KMS-11 (cell line): ENCODE data around the gene KLHDC7B.
"Not testable (repeated sequence)": the region's sequence is repeated elsewhere in the genome, so short reads cannot be mapped to it uniquely, and the experiment has no call there.

Experiments used
- H2AFZ ChIP-seq: fragments of 200-600 bp; sonication (generic); 2 replicates; pipeline ENCODE4 v1.6.1; 2016; ENCODE audit warnings: antibody characterized with exemption, mixed run types, low read depth
- H3K27ac ChIP-seq: fragments of 200-600 bp; sonication (generic); 2 replicates; pipeline ENCODE4 v1.6.1; 2016; ENCODE audit warnings: mild to moderate bottlenecking, mixed run types
- H3K27me3 ChIP-seq: fragments of 200-600 bp; sonication (generic); 2 replicates; pipeline ENCODE4 v1.6.1; 2017; ENCODE audit warnings: mild to moderate bottlenecking, low read depth, mixed run types, moderate library complexity; ENCODE audit not compliant: insufficient read depth
- H3K36me3 ChIP-seq: fragments of 200-600 bp; sonication (generic); 2 replicates; pipeline ENCODE4 v1.6.1; 2017; ENCODE audit warnings: mild to moderate bottlenecking, mixed run types; ENCODE audit not compliant: insufficient read depth
- H3K4me1 ChIP-seq: fragments of 200-600 bp; sonication (generic); 2 replicates; pipeline ENCODE4 v1.6.1; 2016; ENCODE audit warnings: mild to moderate bottlenecking, low read depth, mixed run types; ENCODE audit not compliant: poor library complexity, severe bottlenecking
- H3K4me2 ChIP-seq: fragments of 200-600 bp; sonication (generic); 2 replicates; pipeline ENCODE4 v1.7.0; 2016; ENCODE audit warnings: mild to moderate bottlenecking, mixed run types
- H3K4me3 ChIP-seq: fragments of 200-600 bp; sonication (generic); IDR thresholded peaks from 2 replicates; pipeline ENCODE4 v1.6.1; 2017; ENCODE audit warnings: low read depth, low read length, mixed read lengths; ENCODE audit not compliant: insufficient read depth
- H3K79me2 ChIP-seq: fragments of 200-600 bp; sonication (generic); 2 replicates; pipeline ENCODE4 v1.6.1; 2016; ENCODE audit warnings: low read depth, mixed run types; ENCODE audit not compliant: insufficient read depth
- H3K9ac ChIP-seq: fragments of 200-600 bp; sonication (generic); 2 replicates; pipeline ENCODE4 v1.6.1; 2016; ENCODE audit warnings: mild to moderate bottlenecking, mixed run types
- H4K20me1 ChIP-seq: fragments of 200-600 bp; sonication (generic); 2 replicates; pipeline ENCODE4 v1.6.1; 2016; ENCODE audit warnings: mild to moderate bottlenecking, mixed run types; ENCODE audit not compliant: insufficient read depth
- TF ChIP-seq, protein P1 (sequence below): fragments of 200-600 bp; sonication (generic); conservative IDR thresholded peaks from 2 replicates; pipeline ENCODE4 v1.6.1; 2017; ENCODE audit warnings: low read depth, mild to moderate bottlenecking, antibody characterized with exemption, low read length, moderate library complexity, mixed read lengths

The KLHDC7B gene

DNA sequence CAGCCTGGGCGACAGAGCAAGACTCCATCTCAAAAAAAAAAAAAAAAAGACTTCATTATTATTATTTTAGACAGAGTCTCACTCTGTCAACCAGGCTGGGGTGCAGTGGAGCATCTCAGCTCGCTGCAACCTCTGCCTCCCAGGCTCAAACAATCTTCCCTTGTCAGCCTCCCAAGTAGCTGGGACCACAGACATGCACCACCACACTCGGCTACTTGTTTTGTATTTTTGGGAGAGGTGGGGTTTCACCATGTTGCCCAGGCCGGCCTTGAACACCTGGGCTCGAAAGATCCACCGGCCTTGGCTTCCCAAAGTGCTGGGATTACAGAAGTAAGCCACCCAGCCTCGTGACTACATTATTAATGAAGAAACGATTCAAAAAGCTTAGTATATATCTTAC, 10.6 kb upstream of the KLHDC7B start:
- H3K27ac ChIP-seq: no peak overlapping the region
- no peak overlapping the region for H2AFZ ChIP-seq
- H3K9ac ChIP-seq: no peak overlapping the region

DNA sequence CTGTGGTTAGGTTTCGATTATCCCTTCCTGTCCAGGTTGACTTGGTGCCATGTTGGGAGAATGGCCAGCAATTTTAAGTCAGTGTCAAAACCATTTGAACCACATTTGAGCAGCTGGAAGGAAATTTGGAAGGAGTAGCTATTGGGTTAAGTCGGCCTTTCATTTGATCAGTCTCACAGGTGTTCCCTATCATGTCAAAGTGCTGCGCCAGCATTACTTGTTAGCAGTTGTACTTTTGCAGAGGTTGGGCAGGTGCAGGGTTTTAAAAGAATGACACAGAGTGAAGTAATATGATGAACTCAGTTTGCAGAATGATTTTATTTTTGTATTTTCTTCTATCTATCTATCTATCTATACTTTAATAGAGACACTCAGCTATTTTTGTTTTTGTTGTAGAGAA, 9.5 kb upstream of the KLHDC7B start:
- TF ChIP-seq, protein P1, sequence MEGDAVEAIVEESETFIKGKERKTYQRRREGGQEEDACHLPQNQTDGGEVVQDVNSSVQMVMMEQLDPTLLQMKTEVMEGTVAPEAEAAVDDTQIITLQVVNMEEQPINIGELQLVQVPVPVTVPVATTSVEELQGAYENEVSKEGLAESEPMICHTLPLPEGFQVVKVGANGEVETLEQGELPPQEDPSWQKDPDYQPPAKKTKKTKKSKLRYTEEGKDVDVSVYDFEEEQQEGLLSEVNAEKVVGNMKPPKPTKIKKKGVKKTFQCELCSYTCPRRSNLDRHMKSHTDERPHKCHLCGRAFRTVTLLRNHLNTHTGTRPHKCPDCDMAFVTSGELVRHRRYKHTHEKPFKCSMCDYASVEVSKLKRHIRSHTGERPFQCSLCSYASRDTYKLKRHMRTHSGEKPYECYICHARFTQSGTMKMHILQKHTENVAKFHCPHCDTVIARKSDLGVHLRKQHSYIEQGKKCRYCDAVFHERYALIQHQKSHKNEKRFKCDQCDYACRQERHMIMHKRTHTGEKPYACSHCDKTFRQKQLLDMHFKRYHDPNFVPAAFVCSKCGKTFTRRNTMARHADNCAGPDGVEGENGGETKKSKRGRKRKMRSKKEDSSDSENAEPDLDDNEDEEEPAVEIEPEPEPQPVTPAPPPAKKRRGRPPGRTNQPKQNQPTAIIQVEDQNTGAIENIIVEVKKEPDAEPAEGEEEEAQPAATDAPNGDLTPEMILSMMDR: no peak
- Histone ChIP-seq H2AFZ (no peak overlapping the region), H3K4me3 (no peak overlapping the region), H3K4me1 (peaks cover 68% of the 10 kb centered on the region), H3K4me2 (peak overlapping the region; percentile 31; the same call in 1 of the 2 replicates), H3K9ac (no peak overlapping the region), H4K20me1 (no peaks in the 10 kb centered on the region), H3K79me2 (no peaks in the 10 kb centered on the region), H3K27me3 (no peaks in the 10 kb centered on the region), H3K36me3 (no peaks in the 10 kb centered on the region), H3K27ac (peak overlapping the region; percentile 31; the same call in 1 of the 2 replicates)

More for the DNA sequence above, 10.6 kb upstream of the KLHDC7B start:
- H3K27me3 ChIP-seq: no peaks in the 10 kb centered on the region
- H3K4me1 ChIP-seq: peaks cover 57% of the 10 kb centered on the region
- H3K4me3 ChIP-seq: no peak overlapping the region
- H3K4me2 ChIP-seq: no peak overlapping the region; the same call in 1 of the 2 replicates
- H3K79me2 ChIP-seq: no peaks in the 10 kb centered on the region
- no peaks in the 10 kb centered on the region for H4K20me1 ChIP-seq
- no peaks in the 10 kb centered on the region for H3K36me3 ChIP-seq
- TF ChIP-seq, protein P1: no peak

DNA sequence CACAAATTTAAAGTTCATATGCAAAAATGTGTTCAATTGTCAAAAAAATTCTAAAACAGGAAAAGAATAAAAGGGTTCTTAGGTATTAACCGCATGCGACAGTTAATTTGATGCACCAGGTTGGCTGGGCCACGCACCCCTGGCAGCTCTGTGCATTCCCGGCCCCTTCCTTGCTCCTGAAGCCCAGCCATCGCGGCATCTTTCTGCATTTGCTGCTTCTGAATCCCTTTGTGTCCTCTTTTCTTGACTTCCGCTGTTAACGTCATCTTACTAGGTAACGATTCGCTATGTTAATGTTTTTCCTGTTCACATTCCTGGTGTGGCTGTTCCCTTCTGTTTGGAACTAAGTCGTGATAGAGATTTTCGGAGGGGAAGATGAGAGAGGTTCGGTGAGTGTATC, 7.9 kb upstream of the KLHDC7B start:
- H3K9ac ChIP-seq: no peak overlapping the region
- peak overlapping the region; percentile 100 for H3K27ac ChIP-seq
- H3K4me1 ChIP-seq: peaks cover 78% of the 10 kb centered on the region
- H2AFZ ChIP-seq: no peak overlapping the region
- H3K36me3 ChIP-seq: no peaks in the 10 kb centered on the region
- no peak overlapping the region for H3K4me3 ChIP-seq
- H4K20me1 ChIP-seq: no peaks in the 10 kb centered on the region
- H3K79me2 ChIP-seq: no peaks in the 10 kb centered on the region
- no peak overlapping the region for H3K4me2 ChIP-seq
- TF ChIP-seq, protein P1: no peak
- H3K27me3 ChIP-seq: no peaks in the 10 kb centered on the region

DNA sequence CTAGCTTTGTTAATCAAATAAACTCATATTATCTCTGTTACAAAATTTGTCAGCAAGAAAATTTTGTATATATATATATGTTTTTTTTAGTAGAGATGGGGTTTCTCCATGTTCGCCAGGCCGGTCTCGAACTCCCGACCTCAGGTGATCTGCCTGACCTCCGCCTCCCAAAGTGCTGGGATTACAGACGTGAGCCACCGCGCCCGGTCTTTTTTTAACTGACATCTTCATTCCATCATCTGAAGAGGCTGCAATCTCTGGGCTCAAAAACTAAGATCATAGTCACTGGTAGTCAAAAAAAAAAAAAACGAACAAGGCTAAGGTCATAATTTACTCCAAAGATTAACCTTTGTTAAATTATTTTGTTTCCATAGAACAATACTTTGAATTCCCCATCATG, 5.3 kb upstream of the KLHDC7B start:
- TF ChIP-seq, protein P1: no peak
- H3K4me2 ChIP-seq: peak overlapping the region; percentile 82; the same call in 1 of the 2 replicates
- peak overlapping the region; percentile 78 for H3K9ac ChIP-seq
- H3K27ac ChIP-seq: peak overlapping the region; percentile 100
- H3K36me3 ChIP-seq: no peaks in the 10 kb centered on the region
- no peak overlapping the region for H3K4me3 ChIP-seq
- no peaks in the 10 kb centered on the region for H3K27me3 ChIP-seq
- no peak overlapping the region for H2AFZ ChIP-seq
- peaks cover 77% of the 10 kb centered on the region for H3K4me1 ChIP-seq
- no peaks in the 10 kb centered on the region for H3K79me2 ChIP-seq
- H4K20me1 ChIP-seq: no peaks in the 10 kb centered on the region

DNA sequence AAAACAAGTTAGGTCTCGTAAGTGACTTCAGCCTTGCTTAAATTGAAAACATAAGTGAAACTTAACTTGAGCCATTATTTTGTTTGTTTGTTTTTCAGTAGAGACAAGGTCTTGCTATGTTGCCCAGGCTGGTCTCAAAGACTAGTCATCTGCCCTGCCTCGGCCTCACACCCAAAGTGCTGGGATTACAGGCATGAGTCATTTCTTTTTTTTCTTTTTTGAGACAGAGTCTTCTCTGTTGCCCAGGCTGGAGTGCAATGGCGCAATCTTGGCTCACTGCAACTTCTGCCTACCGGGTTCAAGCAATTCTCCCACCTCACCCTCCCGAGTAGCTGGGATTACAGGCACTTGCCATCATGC, 4.1 kb upstream of the KLHDC7B start:
- not testable (repeated sequence) for H3K4me2 ChIP-seq, H4K20me1 ChIP-seq, H3K36me3 ChIP-seq, H2AFZ ChIP-seq, H3K4me3 ChIP-seq, H3K9ac ChIP-seq, H3K79me2 ChIP-seq, H3K27me3 ChIP-seq
- H3K4me1 ChIP-seq: peaks cover 68% of the 10 kb centered on the region
- peak overlapping the region; percentile 100; the same call in 1 of the 2 replicates for H3K27ac ChIP-seq
